Brain microvascular endothelial cell (primary cell): ENCODE data around the gene PROCR.
"Not testable (repeated sequence)": the region's sequence is repeated elsewhere in the genome, so short reads cannot be mapped to it uniquely, and the experiment has no call there.

Source experiments
- DNase-seq: peaks from one replicate; pipeline ENCODE4 v3.0.0-alpha.2; 2020
- H3K27ac ChIP-seq: fragments of 250-450 bp; sonication (Bioruptor Pico); 2 replicates; pipeline ENCODE4 v1.5.1; 2020; ENCODE audit warnings: mild to moderate bottlenecking, moderate library complexity
- H3K27me3 ChIP-seq: fragments of 250-450 bp; sonication (Bioruptor Pico); replicated peaks from 2 replicates; pipeline ENCODE4 v1.5.1; 2020; ENCODE audit warnings: mild to moderate bottlenecking
- H3K36me3 ChIP-seq: fragments of 250-450 bp; sonication (Bioruptor Pico); replicated peaks from 2 replicates; pipeline ENCODE4 v1.5.1; 2020; ENCODE audit warnings: mild to moderate bottlenecking
- H3K4me3 ChIP-seq: 2 replicates; pipeline ENCODE4 v1.5.1; 2011; ENCODE audit warnings: low read depth, mild to moderate bottlenecking, control low read depth, low read length, moderate library complexity
- in situ Hi-C: cut with HindIII; loops from 2 replicates; pipeline ENCODE4 v1.10.0; 2017; ENCODE audit warnings: low sequenced_read_pairs, low pct_ligation_motif_present
- TF ChIP-seq, protein P1 (sequence below): IDR thresholded peaks from 2 replicates; pipeline ENCODE4 v1.5.1; 2011; ENCODE audit warnings: low read depth, mild to moderate bottlenecking, moderate library complexity, low read length, control low read depth, inconsistent platforms; ENCODE audit errors: missing control alignments

The PROCR gene

DNA sequence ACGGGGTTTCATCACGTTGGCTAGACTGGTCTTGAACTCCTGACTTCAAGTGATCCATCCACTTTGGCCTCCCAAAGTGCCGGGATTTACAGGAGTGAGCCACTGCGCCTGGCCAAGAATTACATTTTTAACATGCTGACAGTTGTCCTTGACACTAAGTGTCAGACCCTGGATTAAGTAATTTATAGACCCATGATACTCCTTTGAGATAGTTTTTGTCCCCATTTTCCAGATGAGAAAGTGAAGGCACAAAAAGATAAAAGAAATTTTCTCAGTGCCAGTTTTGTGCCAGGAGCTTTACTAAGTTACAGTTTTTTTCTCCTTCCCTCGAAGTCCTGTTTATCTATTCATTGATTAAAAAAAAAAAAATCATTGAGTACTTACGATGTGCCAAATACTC, 14.9 kb upstream of the PROCR start:
- Histone ChIP-seq H3K27ac (no peak overlapping the region), H3K36me3 (no peaks in the 10 kb centered on the region), H3K4me3 (no peak overlapping the region), H3K27me3 (no peaks in the 10 kb centered on the region)
- in situ Hi-C loops: no loop called here
- DNase-seq: no peak
- TF ChIP-seq, protein P1, sequence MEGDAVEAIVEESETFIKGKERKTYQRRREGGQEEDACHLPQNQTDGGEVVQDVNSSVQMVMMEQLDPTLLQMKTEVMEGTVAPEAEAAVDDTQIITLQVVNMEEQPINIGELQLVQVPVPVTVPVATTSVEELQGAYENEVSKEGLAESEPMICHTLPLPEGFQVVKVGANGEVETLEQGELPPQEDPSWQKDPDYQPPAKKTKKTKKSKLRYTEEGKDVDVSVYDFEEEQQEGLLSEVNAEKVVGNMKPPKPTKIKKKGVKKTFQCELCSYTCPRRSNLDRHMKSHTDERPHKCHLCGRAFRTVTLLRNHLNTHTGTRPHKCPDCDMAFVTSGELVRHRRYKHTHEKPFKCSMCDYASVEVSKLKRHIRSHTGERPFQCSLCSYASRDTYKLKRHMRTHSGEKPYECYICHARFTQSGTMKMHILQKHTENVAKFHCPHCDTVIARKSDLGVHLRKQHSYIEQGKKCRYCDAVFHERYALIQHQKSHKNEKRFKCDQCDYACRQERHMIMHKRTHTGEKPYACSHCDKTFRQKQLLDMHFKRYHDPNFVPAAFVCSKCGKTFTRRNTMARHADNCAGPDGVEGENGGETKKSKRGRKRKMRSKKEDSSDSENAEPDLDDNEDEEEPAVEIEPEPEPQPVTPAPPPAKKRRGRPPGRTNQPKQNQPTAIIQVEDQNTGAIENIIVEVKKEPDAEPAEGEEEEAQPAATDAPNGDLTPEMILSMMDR: no peak

DNA sequence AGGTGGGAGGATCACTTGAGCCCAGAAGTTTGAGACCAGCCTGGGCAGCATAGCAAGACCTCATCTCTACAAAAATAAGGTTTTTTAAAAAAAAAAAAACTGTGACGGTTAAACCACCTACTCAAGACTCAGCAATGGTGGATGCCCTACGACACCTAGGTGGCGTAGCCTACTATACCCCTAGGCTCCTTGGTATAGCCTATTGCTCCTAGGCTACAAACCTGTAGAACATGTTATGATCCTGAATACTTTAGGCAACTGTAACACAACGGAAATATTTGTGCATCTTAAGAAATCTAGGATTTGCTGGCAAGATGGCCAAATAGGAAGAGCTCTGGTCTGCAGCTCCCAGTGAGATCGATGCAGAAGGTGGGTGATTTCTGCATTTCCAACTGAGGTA, 11.5 kb upstream of the PROCR start:
- H3K27me3 ChIP-seq, H3K4me3 ChIP-seq, H3K36me3 ChIP-seq, in situ Hi-C loops, H3K27ac ChIP-seq, DNase-seq: not testable (repeated sequence)

DNA sequence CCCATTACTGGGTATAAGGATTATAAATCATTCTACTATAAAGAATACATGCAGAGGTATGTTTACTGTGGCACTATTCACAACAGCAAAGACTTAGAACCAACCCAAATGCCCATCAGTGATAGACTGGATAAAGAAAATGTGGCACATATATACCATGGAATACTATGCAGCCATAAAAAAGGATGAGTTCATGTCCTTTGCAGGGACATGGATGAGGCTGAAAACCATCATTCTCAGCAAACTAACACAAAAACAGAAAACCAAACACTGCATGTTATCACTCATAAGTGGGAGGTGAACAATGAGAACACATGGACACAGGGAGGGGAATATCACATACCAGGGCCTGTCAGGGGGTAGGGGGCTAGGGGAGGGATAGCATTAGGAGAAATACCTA, 7.3 kb upstream of the PROCR start:
- H3K36me3 ChIP-seq, H3K27me3 ChIP-seq, H3K27ac ChIP-seq, DNase-seq, H3K4me3 ChIP-seq, in situ Hi-C loops: not testable (repeated sequence)

DNA sequence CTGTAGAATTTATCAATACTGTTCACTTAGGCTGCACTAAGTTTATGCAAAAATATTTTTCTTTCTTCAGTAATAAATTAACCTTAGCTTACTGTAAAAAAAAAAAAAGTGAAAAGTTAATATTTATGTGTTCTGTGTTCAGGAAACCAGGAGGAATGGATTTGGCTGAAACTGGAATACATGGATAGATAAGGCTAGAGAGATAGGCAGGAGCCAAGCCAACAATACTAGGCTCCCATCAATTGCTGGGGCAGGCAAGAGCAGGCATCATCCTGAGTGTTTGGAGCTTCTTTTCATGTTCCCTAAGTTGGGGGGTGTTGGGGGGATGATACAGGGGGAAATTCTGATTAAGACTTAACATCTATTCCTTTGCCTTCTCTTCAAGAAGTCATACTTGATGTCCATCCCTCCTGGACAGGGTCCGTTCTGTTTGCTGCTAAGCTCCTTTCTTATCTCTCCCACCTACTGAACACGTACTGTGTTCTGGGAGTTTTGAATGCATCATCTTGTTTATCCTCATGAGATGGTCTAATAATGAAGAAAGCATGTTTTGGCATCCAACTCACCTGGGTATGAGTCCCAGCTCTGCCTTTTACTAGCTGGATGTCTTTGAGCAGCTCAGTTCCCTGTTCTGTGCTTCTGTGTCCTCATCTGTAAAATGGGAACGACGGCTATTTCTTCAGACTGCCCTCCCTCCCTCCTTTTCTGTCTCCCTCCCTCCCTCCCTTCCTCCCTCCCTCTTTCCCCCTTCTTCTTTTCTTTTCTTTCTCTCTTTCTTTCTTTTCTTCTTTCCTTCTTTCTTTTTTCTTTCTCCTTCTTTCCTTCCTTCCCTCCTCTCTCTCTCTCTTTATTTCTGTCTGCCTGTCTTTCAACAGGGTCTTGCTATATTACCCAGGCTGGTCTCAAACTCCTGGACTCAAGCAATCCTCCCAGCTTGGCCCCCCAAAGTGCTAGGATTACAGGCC, 6.4 kb upstream of the PROCR start:
- H3K27me3 ChIP-seq: no peaks in the 10 kb centered on the region
- TF ChIP-seq, protein P1: no peak
- H3K4me3 ChIP-seq: no peak overlapping the region
- no peak overlapping the region for H3K27ac ChIP-seq
- no peaks in the 10 kb centered on the region for H3K36me3 ChIP-seq
- in situ Hi-C loops: no loop called here
- no peak for DNase-seq

DNA sequence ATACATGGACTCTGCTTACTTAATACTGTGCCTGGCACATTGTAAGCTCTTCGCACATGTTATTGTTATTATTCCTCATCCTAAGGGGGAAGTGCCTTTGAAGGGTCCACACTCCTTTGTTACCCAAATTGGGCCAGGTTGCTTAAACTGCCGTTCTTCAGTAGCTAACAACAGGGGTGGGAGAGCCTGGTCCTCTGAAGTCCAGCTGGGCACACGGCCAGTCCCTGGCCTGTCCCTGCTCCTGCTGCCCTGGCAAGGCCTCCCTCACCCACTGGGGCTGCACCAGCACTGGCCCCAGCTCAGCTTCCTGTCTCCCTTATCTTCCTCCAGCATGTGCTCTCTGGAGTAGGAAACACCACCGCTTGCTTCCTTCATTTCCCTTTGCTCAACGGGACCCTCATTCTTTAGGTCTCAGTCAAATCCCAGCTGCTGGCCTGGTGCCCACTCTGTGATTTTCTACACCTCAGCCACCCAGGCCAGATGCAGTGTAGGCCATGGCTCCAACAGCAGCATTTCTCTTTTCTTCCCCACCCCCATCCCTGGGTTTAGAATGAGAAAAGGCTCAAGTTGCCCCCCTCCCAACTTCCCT, 5.5 kb upstream of the PROCR start:
- H3K4me3 ChIP-seq: no peak overlapping the region
- no peak overlapping the region for H3K27ac ChIP-seq
- DNase-seq: no peak
- H3K27me3 ChIP-seq: no peaks in the 10 kb centered on the region
- TF ChIP-seq, protein P1: no peak
- H3K36me3 ChIP-seq: no peaks in the 10 kb centered on the region
- in situ Hi-C loops: no loop called here

DNA sequence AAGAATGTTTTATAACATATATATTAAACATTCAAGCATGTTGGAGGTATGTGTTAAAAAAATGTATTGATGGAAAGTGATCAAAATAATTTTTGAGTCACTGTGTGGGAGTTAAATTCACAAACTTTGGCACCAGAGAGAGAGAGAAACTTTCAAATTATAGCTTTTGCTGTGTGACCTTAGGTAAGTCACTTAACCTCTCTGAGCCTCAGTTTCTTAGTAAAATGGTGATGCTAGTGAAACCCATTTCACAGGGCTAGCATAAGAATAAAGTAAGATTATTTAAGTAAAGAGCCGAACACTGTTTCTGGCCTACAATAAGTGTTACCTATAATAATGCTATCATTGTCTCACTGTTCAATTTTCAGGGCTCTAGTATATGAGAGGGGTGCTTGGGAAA, 4.1 kb upstream of the PROCR start:
- in situ Hi-C loops: no loop called here
- DNase-seq: no peak

DNA sequence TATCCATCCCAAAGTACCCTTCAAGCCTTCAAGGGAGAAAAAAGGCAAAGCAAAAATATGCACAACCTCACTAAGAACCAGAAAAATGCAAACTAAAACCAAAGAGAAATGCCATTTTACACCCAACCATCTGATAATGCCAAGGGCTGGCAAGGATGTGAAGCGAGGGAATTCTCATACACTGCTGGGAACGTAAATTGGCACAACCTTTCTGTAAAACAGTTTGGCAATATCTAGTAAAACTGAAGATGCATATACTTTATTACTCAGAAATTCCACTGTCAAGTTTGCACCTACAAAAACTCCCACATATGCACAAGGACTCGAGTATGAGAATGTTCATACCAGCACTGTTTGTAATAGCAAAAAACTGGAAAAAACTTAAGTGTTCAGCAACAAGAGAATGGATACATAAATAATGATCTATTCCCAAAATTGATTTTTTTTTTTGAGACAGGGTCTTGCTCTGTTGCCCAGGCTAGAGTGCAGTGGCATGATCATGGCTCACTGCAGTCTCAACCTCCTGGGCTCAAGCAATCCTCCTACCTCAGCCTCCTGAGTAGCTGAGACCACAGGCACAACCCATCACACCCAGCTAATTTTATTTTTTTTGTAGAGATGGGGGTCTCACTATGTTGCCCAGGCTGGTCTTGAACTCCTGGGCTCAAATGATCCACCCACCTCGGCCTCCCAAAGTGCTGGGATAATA, 3.0 kb upstream of the PROCR start:
- H3K27ac ChIP-seq, H3K4me3 ChIP-seq, H3K27me3 ChIP-seq, H3K36me3 ChIP-seq, in situ Hi-C loops, DNase-seq: not testable (repeated sequence)

More for the DNA sequence above, 4.1 kb upstream of the PROCR start:
- no peaks in the 10 kb centered on the region for H3K27me3 ChIP-seq
- TF ChIP-seq, protein P1: no peak
- no peak overlapping the region for H3K27ac ChIP-seq
- H3K36me3 ChIP-seq: no peaks in the 10 kb centered on the region
- H3K4me3 ChIP-seq: no peak overlapping the region
